Gastrocnemius medialis (tissue), 4 donors: ENCODE data around the gene BCL2A1.

Experiments
- POLR2A ChIP-seq, 2 donors: fragments of 450-650 bp; IDR thresholded peaks; one replicate each; pipeline ENCODE4 v1.6.1; 2017; ENCODE audit warnings: antibody characterized with exemption in 2 of 2, mild to moderate bottlenecking in 2 of 2, moderate library complexity in 2 of 2
- TF ChIP-seq, protein P1 (sequence below), 5 experiments: fragments of 450-650 bp in 3 of 5; fragments of 200-600 bp in 2 of 5; sonication (generic) in 2 of 5; IDR thresholded peaks in 4 of 5; conservative IDR thresholded peaks in 1 of 5; 1 replicate in 4 of 5; 2 replicates in 1 of 5; pipeline ENCODE4 v1.5.1; 2016 to 2019; ENCODE audit warnings: antibody characterized with exemption in 5 of 5, mild to moderate bottlenecking in 3 of 5, moderate library complexity in 3 of 5

- TF ChIP-seq, protein P1, sequence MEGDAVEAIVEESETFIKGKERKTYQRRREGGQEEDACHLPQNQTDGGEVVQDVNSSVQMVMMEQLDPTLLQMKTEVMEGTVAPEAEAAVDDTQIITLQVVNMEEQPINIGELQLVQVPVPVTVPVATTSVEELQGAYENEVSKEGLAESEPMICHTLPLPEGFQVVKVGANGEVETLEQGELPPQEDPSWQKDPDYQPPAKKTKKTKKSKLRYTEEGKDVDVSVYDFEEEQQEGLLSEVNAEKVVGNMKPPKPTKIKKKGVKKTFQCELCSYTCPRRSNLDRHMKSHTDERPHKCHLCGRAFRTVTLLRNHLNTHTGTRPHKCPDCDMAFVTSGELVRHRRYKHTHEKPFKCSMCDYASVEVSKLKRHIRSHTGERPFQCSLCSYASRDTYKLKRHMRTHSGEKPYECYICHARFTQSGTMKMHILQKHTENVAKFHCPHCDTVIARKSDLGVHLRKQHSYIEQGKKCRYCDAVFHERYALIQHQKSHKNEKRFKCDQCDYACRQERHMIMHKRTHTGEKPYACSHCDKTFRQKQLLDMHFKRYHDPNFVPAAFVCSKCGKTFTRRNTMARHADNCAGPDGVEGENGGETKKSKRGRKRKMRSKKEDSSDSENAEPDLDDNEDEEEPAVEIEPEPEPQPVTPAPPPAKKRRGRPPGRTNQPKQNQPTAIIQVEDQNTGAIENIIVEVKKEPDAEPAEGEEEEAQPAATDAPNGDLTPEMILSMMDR (IDR thresholded peaks at IDR 0.05 in 4 of 5, conservative IDR thresholded peaks at IDR 0.05 in 1 of 5), result no peak
- TF ChIP-seq POLR2A (IDR thresholded peaks at IDR 0.05), result no peak
Observed at GRCh38 chr15:80006946-80007345, 36.0 kb upstream of the BCL2A1 start.
